ENCODE data around the gene GPR152.
"Not testable (repeated sequence)": the region's sequence is repeated elsewhere in the genome, so short reads cannot be mapped to it uniquely, and the experiment has no call there.

GPR152 gene

DNA sequence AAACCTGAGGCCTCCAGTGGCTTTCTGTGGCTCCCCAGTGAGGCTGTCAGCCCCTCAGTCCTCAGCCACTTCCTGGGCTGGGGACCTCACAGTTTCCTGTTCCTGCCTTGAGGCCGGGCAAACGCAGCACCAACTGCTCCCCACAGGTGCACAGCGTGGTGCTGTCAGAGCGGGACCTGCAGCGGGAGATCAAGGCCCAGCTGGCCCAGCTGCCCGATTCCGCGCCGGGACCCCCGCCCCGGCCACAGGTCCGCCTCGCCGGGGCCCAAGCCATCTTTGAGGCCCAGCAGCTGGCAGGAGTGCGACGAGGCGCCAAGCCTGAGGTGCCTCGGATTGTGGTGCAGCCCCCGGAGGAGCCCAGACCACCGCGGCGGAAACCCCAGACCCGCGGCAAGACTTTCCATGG is 43.3 kb downstream of the GPR152 start:
- FAIRE-seq = no peak

DNA sequence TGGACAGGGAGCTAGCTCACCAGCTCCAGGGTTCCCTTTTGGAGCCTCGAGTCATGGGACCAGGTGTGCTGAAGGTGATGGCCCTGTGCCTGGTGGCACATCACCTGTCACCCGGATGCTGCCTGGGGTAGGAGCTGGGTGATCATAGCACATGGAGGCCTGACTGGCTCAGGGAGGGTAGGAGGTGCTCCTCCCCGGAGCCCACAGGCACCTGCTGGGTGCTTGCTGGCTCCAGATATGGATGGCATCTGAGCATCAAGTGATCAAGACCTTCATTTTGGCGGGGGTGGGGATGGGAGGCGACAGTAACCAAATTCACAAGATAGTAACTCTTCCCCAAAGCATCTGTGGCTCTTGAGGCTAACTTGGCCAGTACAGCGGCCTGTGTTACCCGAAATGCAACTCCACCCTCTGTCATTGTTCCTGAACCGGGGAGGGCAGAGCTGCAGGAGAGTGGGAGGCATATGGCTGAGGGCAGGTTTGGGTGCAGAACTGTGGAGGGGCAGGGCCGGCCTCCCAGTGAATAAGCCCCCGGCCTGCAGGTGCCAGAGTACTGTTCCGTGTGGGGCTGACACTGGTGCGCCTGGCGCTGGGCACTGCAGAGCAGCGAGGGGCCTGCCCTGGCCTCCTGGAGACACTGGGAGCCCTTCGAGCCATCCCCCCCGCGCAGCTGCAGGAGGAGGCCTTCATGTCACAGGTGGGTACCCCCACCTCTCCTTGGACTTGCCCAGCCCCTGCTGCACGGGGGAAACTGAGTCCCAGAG is 43.9 kb downstream of the GPR152 start:
- no peak for FAIRE-seq

DNA sequence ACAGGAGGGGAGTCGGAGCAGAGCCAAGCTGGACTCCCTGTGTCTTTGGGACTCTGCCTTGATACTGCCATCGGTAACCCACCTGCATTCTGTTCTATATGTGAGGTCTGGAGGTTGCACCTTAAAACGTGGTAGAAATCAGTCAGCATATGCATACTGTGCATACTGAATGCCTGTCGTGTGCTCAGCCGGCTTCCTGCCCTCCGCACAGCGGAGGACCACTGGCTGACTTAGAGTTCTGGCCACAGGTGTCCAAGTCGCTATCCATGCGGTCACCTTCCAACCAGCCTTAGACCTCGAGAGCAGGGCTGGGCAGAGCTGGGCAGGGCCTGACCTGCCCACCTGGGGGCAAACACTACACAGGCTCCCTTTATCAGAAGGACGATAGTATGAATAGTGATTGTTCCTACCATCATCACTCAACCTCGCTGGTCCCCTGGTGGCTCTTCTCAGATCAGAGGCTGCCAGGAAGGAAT is 44.8 kb downstream of the GPR152 start:
- FAIRE-seq = no peak

DNA sequence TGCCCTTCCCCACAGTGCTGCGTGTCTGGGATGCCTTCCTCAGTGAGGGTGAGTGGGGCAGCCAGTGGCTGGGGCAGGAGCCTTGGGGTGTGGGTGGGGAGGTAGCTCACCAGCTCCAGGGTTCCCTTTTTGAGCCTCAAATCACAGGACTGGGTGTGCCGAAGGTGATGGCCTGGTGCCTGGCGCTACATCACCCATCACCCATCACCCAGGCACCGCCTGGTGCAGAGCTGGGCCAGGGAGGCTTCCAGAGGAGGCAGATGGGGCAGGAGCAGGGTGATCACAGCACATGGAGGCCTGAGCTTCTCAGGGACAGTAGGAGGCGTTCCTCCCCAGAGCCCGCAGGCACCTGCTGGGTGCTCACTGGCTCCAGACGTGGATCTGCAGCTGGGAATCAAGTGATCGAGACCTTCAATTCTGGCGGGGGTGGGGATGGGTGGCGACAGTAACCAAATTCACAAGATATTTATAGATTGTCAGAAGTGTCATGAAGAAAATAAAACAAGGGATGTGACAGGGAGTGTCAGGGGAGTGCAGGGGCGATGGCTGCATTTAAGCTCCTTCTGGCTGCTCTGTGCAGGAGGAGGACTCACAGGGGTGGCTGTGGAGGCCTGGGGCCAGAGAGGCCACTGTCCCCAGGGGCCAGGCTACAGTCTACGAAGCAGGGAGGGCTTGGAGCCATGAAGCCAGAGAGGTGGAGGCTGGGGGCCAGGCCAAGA is 45.4 kb downstream of the GPR152 start:
- FAIRE-seq = no peak

DNA sequence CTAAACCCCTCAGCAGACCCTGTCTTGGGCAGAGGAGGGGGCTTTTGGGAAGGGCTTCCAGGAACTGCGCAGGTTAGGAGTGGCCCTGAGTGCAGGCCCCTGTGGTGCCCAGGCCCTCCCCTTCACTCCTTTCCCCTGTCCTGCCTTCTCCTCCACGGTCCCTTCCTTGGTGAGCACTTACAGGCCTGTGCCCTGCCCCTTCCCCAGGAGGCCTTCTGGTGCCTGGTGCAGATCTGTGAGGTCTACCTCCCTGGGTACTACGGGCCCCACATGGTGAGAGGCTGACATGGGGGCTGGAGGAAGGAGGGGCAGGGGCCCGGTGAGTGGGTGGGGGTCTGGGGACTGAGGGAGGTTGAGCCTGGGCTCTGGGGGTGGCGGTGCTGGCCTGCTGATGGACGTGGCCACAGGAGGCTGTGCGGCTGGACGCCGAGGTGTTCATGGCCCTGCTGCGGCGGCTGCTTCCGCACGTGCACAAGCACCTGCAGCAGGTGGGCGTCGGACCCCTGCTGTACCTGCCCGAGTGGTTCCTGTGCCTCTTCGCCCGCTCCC is 46.0 kb downstream of the GPR152 start:
- no peak for FAIRE-seq

DNA sequence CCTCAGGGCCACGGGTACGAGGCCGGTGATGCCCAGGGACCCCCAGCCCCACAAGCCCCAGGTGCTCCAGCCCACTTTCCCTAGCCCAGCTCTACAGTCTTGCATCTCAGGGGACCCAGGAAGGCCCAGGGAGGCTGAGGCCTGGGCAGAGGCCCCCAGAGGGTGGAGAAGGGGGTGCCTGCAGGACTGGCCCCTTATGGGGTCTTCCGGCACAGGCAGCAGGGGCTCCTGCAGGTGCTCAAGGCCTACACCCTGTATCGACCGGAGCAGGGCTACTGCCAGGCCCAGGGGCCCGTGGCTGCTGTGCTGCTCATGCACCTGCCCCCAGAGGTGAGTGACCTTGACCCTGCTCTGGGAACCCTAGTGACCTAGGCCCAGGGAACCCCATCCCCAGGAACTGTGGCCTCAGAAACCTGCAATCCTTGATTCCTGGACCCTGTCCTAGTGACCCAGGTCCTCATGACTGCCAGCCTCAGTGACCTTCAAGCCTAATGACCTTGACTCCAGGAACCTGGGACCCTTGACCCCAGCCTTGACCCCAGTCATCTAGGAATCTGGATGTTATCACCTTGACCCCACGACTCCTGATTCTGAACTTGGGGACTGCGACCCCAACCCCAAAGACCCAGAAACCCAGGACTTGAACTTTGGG is 46.7 kb downstream of the GPR152 start:
- no peak for FAIRE-seq

DNA sequence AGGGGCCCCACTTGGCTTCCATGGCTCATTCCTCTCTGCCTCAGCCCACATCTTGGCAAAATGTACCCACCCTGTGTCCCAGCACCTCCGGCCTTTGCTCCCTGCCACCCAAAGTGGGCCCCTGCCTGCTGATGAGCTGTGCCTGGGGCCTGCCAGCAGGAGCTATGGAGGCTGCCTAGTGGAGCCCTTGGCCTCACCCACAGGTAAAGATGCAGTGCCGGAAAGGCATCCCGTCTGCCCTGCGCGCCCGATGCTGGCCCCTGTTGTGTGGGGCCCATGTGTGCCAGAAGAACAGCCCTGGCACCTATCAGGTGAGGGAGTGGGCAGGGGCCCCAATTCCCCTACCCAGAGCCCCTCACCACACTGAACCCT is 47.3 kb downstream of the GPR152 start:
- FAIRE-seq = no peak

DNA sequence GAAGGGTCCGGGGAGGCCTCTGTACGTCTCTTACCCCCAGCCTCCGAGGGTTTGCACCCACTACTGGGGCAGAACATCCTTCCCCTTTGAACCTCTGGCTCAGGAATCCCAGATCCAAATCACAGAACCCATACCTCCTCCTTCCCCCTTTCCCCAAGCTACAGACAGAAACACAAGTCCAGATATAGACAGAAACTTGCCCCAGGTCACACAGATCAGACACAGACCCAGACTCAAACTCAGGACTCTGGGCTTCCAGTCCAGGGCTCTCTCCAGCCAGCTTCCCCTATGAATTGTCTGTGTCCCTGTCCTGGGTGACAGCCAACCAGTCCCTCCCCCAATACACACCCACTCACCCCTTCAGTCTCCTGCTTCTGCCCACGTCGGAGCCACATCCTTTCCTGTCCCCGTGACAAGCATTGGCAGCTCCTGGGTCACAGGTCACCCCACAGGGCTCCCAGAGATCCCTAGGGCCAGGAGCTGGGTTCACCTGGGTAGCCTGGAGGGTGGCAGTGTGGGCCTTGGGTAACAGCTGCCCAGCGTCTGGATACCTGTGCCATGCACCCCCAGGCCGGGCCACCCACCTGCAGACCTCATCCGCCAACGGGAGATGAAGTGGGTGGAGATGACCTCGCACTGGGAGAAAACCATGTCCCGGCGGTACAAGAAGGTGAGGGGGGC is 47.9 kb downstream of the GPR152 start:
- FAIRE-seq = no peak

DNA sequence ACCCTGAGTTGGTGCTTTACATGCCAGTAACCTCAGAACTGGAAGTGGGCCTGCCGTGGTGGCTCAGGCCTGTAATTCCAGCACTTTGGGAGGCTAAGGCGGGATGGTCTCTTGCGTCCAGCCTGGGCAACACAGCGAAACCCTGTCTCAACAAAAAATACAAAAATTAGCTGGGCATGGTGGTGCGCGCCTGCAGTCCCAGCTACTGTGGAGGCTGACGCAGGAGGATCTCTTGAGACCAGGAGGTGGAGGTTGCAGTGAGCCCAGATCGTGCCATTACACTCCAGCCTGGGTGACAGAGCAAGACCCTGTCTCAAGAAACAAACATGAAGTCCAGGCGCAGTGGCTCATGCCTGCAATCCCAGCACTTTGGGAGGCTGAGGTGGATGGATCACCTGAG is 49.4 kb downstream of the GPR152 start:
- not testable (repeated sequence) for FAIRE-seq

DNA sequence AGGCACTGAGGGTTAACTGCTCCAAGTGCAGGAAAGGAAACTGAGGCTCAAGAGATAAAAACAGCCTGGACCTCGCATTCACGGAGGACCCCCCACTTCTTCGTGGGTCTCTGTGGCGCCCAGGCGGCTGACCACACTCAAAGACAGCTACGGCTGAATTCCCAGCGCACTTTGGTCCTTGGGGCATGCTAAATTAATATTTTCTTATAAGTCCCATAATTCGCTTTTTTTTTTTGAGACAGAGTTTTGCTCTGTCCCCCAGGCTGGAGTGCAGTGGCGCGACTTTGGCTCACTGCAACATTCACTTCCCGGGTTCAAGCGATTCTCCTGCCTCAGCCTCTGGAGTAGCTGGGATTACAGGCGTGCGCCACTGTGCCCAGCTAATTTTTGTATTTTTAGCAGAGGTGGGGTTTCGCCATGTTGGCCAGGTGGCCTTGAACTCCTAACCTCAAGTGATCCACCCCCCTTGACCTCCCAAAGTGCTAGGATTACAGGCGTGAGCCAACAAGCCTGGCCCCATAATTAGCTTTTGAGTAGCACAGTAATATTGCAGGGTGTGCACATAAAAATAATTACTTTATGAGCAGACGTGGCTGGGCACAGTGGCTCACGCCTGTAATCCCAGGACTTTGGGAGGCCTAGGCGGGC is 50.2 kb downstream of the GPR152 start:
- not testable (repeated sequence) for FAIRE-seq

DNA sequence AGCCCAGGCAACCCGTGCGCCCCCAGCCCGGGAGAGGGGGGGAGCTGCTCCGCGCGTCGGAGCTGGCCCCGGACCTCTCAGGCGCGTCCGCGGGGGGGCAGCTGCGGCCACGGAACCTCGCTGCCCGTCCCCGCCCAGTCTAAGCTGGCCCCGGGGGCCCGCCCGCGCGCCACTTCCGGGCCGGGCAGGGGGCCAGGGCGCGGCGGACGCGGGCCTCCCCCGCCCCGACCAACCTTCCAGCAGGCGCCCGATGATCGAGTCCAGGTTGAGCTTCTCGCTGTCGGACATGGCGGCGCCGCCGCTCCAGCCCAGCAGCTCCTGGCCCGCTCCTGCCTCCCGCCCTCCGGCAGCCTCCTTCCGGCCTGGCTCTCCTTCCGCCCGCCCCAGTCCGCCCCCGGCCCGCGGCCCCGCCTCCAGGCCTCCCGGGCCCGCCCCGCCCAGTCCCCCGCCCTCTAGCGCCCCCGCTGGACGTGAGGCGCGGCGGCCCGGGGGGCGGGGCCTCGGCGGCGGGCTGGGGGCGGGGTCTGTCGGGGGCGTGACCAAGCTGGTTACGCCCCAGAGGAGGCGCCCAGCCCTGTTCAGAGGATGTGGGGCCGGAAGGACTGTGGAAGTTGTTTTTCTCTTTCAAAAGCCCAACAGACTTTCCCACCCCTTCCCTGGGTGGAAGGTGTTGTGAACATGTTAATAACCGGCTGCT is 50.9 kb downstream of the GPR152 start, which contains the start of gene PPP1CA:
TSS of gene PPP1CA (minus strand) at position 364 of the 697 bp plus-strand sequence. CDS start at position 288, 76 bp downstream.
- no peak for FAIRE-seq

Measured in endometrium (tissue), 2 donors.